ENCODE results near the gene ANK3. TPM values are rescaled to one million over a fixed set of nuclear protein-coding genes. Genes with fewer than 3 reads are reported as not detected.

ANK3 gene
- total and polyA plus RNA-seq, 7 donors = 10.8 to 86.7 (median 42.5) TPM

DNA sequence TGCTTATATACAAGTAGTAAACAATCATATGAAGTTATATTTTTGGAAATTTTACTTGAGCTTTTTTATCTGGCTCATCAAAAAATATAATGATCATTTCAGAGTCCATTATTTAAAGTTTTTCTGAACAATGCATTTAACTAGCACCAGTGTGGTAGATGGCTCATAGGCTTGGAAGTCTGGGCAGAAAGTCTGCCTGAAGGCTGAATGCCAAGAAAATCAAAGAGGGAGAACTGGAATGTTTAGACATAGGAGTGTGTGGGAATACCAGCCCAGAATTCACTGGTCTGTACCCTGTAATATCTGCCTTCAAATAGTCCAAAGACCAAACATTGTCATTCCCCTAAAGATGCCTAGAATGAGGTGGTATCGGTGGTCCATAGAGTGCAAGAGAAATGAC, 40.3 kb upstream of the ANK3 start:
- no peaks in the 10 kb centered on the region for H3K9me3 ChIP-seq
- WGBS, 2 donors = 92 to 96% methylated on average over 1 of the region's 1 CpG
- no peak for DNase-seq
- H3K4me1 ChIP-seq = peaks cover 0 to 66% (median 46%) of the 10 kb centered on the region in 4 donors
- H3K27ac ChIP-seq = peak overlapping the region in 2 of 4 donors; percentile 30 to 48
- intact Hi-C loops (cut with DNase I) = loop anchor here (5.0 kb wide), 2 partner anchors 223 to 313 kb away; no protein-coding TSS in a partner anchor
- no peaks in the 10 kb centered on the region for H3K36me3 ChIP-seq
- no peak for TF ChIP-seq EP300 (IDR thresholded peaks at IDR 0.05)
- no peak for TF ChIP-seq POLR2A (IDR thresholded peaks at IDR 0.05)
- TF ChIP-seq, protein P1, sequence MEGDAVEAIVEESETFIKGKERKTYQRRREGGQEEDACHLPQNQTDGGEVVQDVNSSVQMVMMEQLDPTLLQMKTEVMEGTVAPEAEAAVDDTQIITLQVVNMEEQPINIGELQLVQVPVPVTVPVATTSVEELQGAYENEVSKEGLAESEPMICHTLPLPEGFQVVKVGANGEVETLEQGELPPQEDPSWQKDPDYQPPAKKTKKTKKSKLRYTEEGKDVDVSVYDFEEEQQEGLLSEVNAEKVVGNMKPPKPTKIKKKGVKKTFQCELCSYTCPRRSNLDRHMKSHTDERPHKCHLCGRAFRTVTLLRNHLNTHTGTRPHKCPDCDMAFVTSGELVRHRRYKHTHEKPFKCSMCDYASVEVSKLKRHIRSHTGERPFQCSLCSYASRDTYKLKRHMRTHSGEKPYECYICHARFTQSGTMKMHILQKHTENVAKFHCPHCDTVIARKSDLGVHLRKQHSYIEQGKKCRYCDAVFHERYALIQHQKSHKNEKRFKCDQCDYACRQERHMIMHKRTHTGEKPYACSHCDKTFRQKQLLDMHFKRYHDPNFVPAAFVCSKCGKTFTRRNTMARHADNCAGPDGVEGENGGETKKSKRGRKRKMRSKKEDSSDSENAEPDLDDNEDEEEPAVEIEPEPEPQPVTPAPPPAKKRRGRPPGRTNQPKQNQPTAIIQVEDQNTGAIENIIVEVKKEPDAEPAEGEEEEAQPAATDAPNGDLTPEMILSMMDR (IDR thresholded peaks at IDR 0.05) = no peak
- TF ChIP-seq POLR2AphosphoS5 (IDR thresholded peaks at IDR 0.05) = no peak
- no peak overlapping the region for H3K4me3 ChIP-seq
- H3K27me3 ChIP-seq = no peaks in the 10 kb centered on the region

DNA sequence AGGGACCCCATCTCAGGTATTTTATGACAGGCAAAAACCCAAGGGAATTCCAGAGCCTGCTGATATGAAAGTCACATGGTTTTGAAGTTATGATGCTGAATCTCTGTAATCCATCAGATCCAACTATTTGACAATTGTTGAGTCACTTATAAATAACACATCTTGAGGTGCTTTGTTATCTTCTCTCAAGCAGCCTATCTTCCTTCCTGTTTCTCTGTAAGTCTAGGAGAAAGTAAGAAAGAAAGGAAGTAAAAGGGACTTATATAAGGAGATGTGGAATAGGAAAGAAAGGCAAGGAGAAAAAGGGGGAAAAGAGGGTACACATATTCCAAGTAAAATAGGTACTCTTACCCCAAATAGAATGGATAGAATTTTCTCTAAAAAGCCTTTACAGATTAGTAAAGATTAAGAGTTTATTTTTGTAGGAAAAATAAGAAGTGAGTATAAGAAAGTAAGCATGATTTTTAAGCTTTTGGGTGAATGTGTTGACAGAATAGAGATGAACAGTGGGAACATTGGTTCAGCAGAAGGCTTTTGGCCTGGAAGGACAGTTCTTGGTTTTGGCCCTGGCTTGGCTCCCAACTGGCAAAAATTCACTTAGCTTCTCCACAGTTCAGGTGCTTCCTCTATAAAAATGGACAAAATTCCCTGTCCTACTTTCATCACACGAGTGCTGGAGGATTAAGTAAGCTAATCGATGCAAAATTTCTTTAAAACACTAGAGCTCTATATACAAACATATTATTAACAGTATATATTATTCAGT, 39.6 kb upstream of the ANK3 start:
- no peaks in the 10 kb centered on the region for H3K9me3 ChIP-seq
- peak overlapping the region in 3 of 4 donors; percentile 21 to 48 (median 30) for H3K27ac ChIP-seq
- TF ChIP-seq EP300 (IDR thresholded peaks at IDR 0.05) (no peak), POLR2AphosphoS5 (IDR thresholded peaks at IDR 0.05) (peak in 1 of 4 donors; percentile 23)
- peaks cover 0 to 64% (median 46%) of the 10 kb centered on the region in 4 donors for H3K4me1 ChIP-seq
- intact Hi-C loops (cut with DNase I) = no loop called here
- no peaks in the 10 kb centered on the region for H3K36me3 ChIP-seq
- H3K4me3 ChIP-seq = no peak overlapping the region
- DNase-seq = no peak
- 91 to 95% methylated on average over 2 of the region's 2 CpGs for WGBS, 2 donors
- no peaks in the 10 kb centered on the region for H3K27me3 ChIP-seq

DNA sequence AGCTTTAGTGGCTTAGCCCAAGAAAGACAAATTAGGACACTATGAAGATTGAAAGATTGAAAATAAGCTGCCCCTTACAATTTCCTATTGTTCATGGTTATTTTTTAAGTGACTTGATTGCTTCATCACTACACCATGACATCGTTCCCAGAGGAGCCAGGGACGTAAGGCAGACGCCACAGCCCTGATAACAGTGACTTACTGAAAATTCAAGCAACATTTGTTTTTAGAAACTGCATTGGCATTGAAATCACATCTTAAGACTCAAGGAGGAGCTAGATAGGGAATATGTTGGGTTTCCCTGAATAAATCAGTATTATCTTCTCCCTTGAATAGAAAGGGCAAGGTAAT, 38.7 kb upstream of the ANK3 start:
- Histone ChIP-seq H3K27me3 (no peaks in the 10 kb centered on the region), H3K4me3 (no peak overlapping the region), H3K36me3 (no peaks in the 10 kb centered on the region), H3K4me1 (peaks cover 0 to 55% (median 38%) of the 10 kb centered on the region in 4 donors), H3K9me3 (no peaks in the 10 kb centered on the region), H3K27ac (peak overlapping the region in 2 of 4 donors; percentile 18 to 48)
- no peak for TF ChIP-seq POLR2AphosphoS5 (IDR thresholded peaks at IDR 0.05)
- no peak for TF ChIP-seq POLR2A (IDR thresholded peaks at IDR 0.05)
- TF ChIP-seq, protein P1 (IDR thresholded peaks at IDR 0.05) = no peak
- TF ChIP-seq EP300 (IDR thresholded peaks at IDR 0.05) = no peak
- intact Hi-C loops (cut with DNase I) = no loop called here
- DNase-seq = no peak
- WGBS, 2 donors = 90 to 94% methylated on average over 3 of the region's 3 CpGs

DNA sequence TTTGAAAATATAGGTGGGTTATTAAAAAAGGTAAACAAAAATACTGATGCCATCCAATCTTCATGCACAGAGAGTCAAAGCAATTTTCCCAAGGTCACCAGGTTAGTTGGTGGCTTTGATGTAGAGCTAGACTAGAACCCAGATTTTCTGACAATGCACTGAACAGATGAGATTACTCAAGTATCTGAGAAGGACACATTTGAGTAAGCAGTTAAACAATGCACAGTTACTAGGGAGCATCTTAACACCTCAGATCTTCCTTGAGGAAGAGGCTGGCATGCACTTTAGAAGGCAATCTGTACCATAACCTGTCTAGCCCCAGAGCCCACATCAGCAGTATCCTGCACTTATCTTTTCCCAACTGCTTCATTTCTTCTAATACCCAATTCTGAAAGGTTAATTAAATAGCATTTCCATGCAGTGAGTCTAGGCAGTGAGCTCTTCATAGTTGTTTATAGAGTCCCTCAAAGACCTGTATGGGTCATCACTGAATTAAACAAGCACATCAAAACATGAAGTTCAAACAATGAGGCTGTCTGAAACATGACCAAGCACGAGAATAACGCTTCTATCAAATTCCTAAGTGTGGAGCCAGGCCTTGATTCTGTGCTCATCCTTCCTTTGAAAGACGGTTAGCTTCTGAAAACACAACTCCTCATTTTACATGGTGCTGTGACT, 38.2 kb upstream of the ANK3 start:
- no peak for DNase-seq
- peaks cover 0 to 54% (median 37%) of the 10 kb centered on the region in 4 donors for H3K4me1 ChIP-seq
- no peak for TF ChIP-seq POLR2AphosphoS5 (IDR thresholded peaks at IDR 0.05)
- TF ChIP-seq, protein P1 (IDR thresholded peaks at IDR 0.05) = no peak
- H3K36me3 ChIP-seq = no peaks in the 10 kb centered on the region
- 84 to 92% methylated on average over 3 of the region's 3 CpGs for WGBS, 2 donors
- H3K9me3 ChIP-seq = no peaks in the 10 kb centered on the region
- intact Hi-C loops (cut with DNase I) = no loop called here
- H3K27me3 ChIP-seq = no peaks in the 10 kb centered on the region
- H3K27ac ChIP-seq = peak overlapping the region in 2 of 4 donors; percentile 18 to 48
- H3K4me3 ChIP-seq = no peak overlapping the region

DNA sequence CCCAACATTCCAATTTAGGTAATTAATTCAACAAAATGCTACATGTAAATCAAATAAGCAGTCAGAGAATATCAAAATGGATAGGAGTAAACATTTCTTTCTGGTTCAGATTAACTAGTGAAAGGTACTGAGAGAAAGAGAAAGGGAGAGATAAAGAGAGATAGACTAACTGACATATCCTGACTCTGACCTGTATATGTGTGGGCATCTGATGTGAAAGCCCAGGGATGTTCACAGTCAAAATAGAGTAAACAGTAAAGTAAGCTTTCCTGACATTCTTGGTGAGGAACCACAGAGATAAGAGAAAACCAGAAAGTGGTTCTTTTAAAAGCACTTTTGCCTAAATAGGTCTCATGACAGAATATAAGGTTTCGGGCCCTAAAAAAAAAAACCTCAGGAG, 37.5 kb upstream of the ANK3 start:
- H3K4me1 ChIP-seq = peaks cover 0 to 54% (median 37%) of the 10 kb centered on the region in 4 donors
- 95 to 96% methylated on average over 1 of the region's 1 CpG for WGBS, 2 donors
- no peak for DNase-seq
- TF ChIP-seq, protein P1 (IDR thresholded peaks at IDR 0.05) = no peak
- TF ChIP-seq EP300 (IDR thresholded peaks at IDR 0.05) = no peak
- H3K4me3 ChIP-seq = no peak overlapping the region
- no peak overlapping the region for H3K27ac ChIP-seq
- H3K27me3 ChIP-seq = no peaks in the 10 kb centered on the region
- H3K9me3 ChIP-seq = no peaks in the 10 kb centered on the region
- no peaks in the 10 kb centered on the region for H3K36me3 ChIP-seq
- intact Hi-C loops (cut with DNase I) = no loop called here

Data from sigmoid colon (tissue), 7 donors.